Epidermal melanocyte (primary cell): Measurements from ENCODE around the gene TMEM164.

ENCODE experiments used
- DNase-seq: peaks from one replicate; pipeline ENCODE4 v3.0.0; 2011; ENCODE audit warnings: low spot score; ENCODE audit not compliant: insufficient read length

The TMEM164 gene

GRCh38 chrX:110070970-110071369 is 68.1 kb downstream of the TMEM164 start:
- DNase-seq: no peak

GRCh38 chrX:110081320-110081719 is 78.4 kb downstream of the TMEM164 start:
- no peak for DNase-seq

GRCh38 chrX:110081740-110082139 is 78.8 kb downstream of the TMEM164 start:
- no peak for DNase-seq

- DNase-seq: no peak
Measured at GRCh38 chrX:110082161-110082560, 79.2 kb downstream of the TMEM164 start.

- no peak for DNase-seq
Measured at GRCh38 chrX:110086162-110086915, 83.4 kb downstream of the TMEM164 start.

GRCh38 chrX:110086916-110087484 is 84.1 kb downstream of the TMEM164 start:
- DNase-seq: no peak

GRCh38 chrX:110087485-110088356 is 84.8 kb downstream of the TMEM164 start:
- DNase-seq: no peak

GRCh38 chrX:110089656-110090403 is 86.9 kb downstream of the TMEM164 start:
- DNase-seq: no peak

- no peak for DNase-seq
Measured at GRCh38 chrX:110097920-110098319, 95.0 kb downstream of the TMEM164 start.

GRCh38 chrX:110103344-110103743 is 100.4 kb downstream of the TMEM164 start:
- no peak for DNase-seq

- no peak for DNase-seq
Measured at GRCh38 chrX:110104078-110104477, 101.2 kb downstream of the TMEM164 start.

- DNase-seq: no peak
Measured at GRCh38 chrX:110108381-110108821, 105.5 kb downstream of the TMEM164 start.

- no peak for DNase-seq
Measured at GRCh38 chrX:110114260-110114776, 111.4 kb downstream of the TMEM164 start.

GRCh38 chrX:110116066-110116980 is 113.4 kb downstream of the TMEM164 start:
- DNase-seq: no peak

GRCh38 chrX:110118530-110118929 is 115.6 kb downstream of the TMEM164 start:
- no peak for DNase-seq

GRCh38 chrX:110119480-110119879 is 116.6 kb downstream of the TMEM164 start:
- DNase-seq: no peak

- DNase-seq: no peak
Measured at GRCh38 chrX:110120025-110120424, 117.1 kb downstream of the TMEM164 start.

- DNase-seq: no peak
Measured at GRCh38 chrX:110123331-110123782, 120.4 kb downstream of the TMEM164 start.

GRCh38 chrX:110125446-110126162 is 122.7 kb downstream of the TMEM164 start:
- no peak for DNase-seq
